ENCODE measurements around the gene RTN4IP1.

The RTN4IP1 gene

DNA sequence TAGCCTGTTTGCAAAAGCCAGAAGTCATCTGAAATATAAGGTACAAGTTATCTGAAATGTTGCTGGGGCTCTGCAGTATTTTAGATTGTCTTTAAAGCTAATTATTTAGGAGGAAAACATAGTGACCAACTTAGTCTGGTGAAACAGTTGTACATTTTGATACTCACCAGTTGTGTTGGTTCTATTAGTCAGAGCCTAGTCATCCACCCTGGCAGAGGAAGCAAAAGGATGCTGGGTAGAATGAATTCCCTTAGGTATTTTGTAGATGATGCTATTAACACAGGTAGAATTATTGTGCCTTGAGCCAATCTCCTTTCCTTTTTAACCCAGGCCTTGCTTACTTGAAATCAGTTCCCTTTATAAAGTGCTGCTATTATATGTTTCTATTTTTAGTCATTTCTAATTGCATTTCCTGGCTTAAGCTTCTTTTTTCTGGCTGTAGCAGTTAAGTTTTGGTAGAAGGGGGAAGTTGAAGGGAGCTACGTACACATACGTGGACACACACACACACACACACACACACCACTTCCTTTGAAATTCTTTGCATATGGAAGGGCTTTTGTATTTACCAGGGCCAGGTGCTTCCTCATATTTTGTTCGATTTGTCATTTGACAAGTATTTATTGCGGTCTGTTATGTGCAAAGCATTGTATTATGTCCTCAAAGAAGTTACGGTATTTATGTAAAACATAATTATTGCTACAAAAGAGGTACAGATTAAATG lies 82.4 kb downstream of the RTN4IP1 start:
- DNase-seq (ENCODE audit: low read depth), result peak; percentile 86

DNA sequence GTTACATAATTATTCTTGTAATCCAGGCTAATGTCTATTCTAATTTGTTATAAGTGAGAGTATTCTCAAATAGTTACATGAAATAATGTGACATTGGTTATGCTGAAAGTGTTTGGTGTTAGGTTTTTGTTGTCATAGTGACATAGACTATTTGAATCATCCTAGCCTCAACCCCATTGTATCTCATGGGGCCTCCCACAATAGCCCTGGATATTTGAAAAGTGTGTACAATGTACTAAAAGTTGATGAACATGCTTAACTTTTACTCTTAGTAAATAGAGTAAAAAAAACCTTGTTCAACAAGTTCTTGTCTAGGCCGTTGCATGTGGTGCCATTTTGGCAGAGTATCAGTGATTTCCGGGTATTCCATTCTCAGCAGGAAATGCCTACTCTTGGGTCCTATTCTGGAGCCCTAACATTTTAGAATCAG lies 83.0 kb downstream of the RTN4IP1 start:
- DNase-seq (ENCODE audit: low read depth), result peak; percentile 36

DNA sequence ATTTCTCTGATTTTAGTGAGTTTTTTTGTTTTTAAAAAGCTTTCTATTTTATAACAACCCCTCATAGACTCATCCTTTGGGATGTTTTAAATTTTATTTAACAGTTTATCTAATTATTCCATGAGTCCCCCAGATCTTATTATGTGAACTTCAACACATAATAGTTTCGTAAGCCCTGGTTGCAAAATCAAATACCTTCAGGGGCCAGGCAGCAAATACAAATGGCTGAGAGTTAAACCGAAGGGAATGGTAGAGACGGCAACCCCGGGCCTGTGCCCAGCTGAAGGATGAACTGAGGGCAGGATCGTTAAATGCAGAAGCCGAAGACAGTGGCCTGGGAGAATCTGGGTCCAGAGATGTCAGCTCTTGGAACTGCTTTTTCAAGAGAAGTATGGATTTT lies 88.4 kb downstream of the RTN4IP1 start:
- no peak for DNase-seq (ENCODE audit: low read depth)

DNA sequence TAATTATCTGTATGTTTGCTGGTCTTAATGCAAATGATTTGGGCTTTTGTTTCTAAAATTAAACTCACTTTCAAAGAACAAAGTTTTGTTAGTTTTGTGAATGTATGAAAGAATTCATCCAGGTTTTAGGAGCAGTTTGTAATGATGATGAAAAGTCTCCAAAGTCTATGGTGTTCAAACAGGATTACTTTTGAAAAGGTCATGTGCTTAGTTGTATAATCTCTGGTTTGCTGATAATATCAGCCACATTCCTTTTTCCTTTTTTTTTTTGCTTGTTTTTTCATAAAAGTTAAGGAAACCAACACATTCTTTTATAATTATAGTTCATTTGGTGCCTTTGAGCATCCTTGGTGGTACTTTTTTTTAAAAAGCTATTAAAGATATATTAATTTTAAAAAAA lies 88.9 kb downstream of the RTN4IP1 start:
- DNase-seq (ENCODE audit: low read depth), result no peak

DNA sequence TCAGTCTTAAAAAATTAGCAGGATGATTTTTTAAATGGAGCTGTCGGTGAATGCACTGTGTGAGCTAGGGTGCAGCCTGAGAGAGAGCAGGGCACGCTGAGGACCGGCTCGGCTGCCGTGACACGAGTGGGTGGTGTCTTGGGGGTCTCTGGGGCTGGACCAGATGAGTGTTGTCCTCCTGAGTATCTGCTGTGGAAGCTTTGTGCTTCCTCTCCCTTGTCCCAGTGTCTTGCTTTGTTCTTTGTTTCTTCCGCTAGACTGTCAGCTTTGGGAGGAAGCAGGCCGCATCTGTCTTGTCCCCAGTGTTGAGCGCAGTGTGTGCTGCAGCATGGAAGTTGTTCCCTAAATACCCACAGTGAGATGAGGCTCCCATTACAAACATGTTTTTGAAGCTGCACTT lies 89.4 kb downstream of the RTN4IP1 start:
- no peak for DNase-seq (ENCODE audit: low read depth)

DNA sequence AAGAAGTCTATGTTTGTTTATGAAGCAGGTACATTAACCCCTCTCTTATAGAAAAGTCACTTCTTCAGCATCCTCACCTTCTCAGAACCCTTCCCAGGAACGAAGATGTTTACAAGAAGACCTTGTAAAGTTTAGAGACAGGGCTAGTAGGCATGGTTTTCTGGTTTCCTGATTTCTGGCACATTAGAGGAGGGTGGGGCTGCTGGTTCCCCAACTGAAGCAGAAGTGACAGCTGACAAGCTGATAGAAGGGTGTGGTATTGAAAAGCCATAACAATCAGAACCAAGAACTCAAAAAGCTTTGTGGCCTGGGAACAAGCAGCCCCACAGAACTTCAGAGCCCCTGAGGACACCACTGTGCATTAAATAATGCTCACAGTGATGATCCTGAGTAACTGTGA lies 91.2 kb downstream of the RTN4IP1 start:
- DNase-seq (ENCODE audit: low read depth), result no peak

DNA sequence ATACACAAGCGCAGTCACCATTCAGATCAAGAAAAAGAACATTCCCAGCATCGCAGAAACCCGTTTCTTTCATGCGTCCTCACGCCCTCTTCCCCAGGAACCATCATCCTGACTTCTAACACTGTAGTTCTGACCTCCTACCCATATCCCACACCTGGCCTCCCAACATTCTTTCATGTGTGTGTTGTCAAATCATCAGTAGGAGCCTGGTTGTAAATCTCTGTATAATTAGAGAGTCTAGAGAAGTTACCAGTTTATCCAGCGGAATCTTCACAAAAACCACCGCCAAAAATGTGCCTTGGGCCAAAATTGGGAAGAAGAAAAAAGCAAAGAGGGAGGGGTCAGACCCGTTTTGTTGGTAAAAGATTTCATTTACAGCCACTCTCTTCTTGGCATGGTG lies 91.6 kb downstream of the RTN4IP1 start:
- DNase-seq (ENCODE audit: low read depth), result no peak

DNA sequence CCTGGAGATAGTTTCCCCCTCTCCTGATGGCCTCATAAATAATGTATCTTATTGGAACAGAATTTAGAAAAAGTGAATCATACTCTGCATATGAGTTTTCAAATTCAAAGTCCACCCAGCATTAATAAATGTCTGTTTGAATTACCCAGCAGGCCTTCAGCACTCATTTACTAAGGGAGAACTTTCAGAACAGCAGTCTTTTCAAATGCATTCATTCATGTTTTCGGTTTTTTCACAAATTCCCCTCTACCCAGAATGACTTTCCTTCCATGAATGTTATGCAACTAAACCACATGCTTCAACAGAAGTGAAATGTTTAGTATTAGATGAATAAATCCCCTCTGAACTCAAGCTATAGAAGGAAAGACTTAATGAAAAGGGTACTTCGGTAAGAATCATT lies 92.4 kb downstream of the RTN4IP1 start:
- DNase-seq (ENCODE audit: low read depth), result no peak

DNA sequence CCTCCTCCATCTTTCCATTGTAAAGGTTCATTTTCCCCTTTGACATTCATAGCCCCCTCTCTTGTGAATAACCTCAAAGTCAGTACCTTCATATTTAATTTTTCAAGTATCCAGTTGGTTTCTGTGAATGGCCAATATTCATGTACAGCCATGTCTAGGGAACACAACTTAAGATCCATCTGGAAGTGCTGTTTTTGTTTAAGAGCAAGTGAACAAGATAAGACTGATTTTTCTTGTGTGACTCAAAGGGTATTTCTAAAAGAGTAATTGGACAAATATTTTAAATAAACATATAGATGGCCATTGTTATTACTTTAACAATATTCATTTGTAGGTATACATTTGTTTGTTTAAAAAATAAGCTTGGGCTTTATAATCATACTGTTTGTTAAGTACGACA lies 92.9 kb downstream of the RTN4IP1 start:
- no peak for DNase-seq (ENCODE audit: low read depth)

DNA sequence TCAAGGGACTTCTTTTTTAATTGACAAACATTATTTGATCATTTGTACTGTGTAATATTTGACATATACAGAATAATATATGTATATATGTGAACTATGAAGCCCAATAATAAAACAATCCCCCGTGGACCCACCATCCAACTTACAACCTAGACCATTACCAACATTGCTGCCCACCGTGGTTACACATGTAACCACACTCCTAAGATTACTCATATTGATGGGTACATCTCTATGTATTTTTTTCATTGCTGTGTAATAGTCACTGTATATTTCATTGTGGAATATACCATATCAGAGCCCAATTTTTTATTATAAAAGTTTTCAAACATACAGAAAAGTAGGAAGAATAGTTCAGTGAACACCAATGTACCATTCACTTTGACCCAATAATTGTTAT lies 94.3 kb downstream of the RTN4IP1 start:
- DNase-seq (ENCODE audit: low read depth), result no peak

DNA sequence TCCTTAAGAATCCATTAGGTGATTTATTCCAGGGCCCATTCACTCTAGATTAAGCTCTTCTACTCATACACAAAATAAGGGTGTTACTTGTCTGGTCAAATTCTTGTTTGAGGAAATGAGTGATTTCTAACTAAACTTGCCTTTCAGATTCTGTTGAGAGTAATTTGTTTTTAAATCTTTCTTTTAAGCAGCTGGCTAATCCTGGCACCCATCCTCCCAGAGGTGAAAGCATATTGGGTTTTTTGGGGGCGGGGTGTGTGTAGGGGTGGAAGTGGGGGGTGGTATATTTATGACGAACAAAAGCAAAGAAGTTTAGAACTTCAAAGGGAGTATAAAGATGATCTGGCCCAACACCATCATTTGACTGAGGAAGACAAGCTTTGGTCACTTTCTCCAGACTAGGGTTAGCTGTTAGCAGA lies 94.7 kb downstream of the RTN4IP1 start:
- DNase-seq (ENCODE audit: low read depth), result no peak

DNA sequence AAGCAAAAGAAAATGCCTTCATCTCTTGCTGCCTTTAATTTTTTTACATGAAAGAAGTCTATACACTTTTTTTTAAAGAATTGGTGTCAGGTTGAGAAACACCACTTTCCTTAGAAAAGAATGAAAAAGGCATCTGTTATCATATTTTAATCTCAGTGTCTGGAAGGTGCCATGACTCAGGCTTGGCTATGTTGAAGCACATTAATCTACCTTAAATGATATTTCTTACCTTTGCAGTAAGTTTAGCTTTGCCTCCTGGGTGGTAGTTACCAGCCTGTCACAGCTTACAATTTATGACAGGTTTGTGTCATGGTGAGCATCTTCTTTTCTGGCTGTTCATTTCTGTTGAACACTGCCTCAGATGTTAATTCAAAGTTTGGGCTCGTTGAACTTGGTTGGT lies 95.3 kb downstream of the RTN4IP1 start:
- no peak for DNase-seq (ENCODE audit: low read depth)

DNA sequence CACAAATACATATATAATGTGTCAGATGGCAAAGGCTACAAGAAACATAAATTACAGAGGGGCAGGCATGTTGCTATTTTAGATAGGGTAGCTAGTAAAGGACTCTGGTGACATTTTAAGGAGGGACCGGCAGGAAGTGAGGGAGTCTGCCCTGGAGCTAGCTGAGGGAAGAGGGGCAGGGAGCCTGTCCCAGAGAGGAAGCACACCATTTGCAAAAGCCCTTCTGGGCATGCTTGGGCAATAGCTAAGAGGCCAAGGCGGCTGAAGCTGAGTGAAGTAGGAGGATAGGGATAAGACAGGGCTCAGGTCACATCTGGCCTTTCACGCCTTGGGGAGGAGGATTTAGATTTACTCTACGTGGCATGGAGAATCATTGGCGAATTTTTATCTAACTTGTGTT lies 96.2 kb downstream of the RTN4IP1 start:
- no peak for DNase-seq (ENCODE audit: low read depth)

DNA sequence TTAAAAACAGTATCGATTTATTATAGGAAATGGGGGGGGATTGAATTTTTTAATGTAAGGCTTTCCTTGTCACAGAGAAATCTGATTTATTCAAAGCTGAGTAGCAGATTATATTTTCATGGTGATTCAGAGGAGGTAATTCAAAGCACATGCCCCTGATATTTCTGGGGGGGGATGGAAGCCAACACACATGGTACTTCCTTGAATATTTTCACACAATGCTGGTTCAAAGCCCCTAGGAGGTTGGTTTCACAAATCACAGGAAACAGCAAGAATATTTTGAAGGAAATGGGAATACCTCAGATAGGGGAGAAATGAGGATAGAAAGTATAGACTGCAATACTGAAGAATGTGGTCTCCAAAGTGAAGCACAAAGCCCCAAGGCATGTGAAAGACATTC lies 98.8 kb downstream of the RTN4IP1 start:
- peak; percentile 36 for DNase-seq (ENCODE audit: low read depth)

DNA sequence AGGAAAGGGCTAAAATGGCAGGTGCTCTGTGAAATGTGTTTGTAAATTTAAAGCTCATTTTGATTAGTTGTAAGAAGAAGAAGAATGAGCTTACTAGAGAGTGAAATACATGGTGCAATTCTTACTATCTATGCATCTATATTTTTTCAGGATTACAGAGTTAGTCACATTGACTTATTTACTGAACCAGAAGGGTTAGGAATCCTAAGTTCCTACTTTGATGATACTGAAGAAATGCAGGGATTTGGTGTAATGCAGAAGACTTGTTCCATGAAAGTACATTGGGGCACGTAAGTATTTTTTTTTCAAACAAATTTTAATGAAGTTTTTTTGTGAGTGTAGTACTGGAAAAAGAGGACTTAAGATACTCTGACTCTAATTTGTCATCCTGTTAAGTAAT lies 99.3 kb downstream of the RTN4IP1 start:
- peak; percentile 12 for DNase-seq (ENCODE audit: low read depth)

DNA sequence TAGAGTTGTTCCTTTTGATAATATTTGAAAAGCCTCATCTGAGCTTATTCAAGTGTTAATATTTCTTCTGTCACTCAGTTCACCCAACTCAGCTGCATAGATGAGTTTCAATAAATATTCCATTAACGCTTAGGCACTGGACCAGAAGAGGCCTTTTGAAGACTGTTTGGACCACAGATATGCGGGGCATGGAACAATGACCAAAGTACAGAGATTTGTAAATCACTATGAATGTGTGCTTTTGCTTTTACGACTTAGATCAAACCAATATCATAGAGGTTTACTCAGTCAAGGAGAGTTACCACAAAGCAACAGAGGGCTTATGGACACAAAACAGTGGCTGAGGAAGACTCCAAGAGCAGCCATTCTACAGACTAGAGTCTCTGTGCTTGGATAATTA lies 99.9 kb downstream of the RTN4IP1 start:
- no peak for DNase-seq (ENCODE audit: low read depth)

DNA sequence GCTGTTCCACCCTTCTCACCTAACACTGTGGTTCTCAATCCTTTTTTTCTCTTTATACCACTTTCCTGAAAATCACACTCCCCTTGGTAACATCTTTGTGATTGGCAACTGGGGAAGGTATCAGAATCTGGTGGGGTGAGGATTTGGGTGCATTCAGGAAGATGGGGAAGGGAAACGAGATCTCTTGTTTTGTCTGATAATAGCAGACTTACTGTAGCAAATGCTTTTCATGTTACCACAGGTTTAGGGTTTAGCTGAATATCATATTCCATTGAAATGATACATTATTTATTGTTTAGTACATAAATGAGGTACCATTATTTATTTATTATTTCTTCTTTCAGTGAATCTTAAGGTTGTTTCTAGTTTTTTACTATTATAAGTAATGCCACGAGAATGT lies 100.8 kb downstream of the RTN4IP1 start:
- DNase-seq (ENCODE audit: low read depth), result peak; percentile 14

DNA sequence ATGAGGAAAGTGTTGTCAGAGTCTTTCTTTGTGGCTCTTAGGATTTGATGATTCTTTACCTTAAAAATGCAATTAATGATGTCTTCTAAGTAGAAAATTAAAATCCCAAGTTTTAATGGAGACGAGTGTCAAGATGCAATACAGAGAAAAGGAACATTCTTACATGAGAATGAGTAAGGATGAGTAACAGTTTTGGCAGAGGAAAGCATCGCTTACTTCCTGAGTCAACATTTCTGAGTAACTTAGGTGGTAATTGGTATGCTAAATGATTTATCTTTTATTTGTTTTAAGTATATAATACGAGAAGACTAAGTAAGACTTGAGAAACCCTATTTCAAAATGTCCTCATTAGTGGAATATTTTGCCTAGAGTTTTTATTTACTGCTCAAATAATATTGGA lies 101.3 kb downstream of the RTN4IP1 start:
- peak; percentile 97 for DNase-seq (ENCODE audit: low read depth)

DNA sequence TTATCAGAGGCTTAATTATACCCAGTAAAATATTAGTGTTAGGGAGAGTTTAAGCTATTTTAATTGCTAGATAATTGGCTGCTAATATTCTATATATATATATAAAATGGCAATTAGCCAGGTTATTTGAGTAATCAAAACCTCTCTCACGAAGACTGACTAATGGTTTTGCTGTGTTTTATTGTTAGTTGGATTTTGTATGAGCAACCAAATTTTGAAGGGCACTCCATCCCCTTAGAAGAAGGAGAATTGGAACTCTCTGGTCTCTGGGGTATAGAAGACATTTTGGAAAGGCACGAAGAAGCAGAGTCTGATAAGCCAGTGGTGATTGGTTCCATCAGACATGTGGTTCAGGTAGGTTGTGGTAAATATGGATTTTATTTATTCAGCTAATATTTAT lies 102.2 kb downstream of the RTN4IP1 start:
- peak; percentile 52 for DNase-seq (ENCODE audit: low read depth)

DNA sequence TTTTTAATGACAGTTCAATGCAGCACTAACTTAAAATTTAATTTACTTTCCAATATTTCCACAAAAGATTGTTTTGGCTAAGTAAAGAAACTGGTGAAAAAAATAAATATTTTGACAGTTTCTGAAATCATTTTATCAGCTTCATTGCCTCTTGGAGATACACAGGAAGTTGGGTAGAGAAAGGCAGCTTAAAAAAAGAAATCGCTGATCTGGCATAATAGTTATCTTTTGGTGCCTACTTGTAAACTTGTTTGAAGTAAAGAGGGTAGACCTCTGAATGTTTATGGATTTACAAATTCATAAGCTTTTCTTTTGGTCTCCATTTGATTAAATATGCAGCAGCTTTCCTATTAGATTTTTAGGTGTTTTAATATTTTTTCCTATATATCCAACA lies 103.4 kb downstream of the RTN4IP1 start:
- peak; percentile 15 for DNase-seq (ENCODE audit: low read depth)

DNA sequence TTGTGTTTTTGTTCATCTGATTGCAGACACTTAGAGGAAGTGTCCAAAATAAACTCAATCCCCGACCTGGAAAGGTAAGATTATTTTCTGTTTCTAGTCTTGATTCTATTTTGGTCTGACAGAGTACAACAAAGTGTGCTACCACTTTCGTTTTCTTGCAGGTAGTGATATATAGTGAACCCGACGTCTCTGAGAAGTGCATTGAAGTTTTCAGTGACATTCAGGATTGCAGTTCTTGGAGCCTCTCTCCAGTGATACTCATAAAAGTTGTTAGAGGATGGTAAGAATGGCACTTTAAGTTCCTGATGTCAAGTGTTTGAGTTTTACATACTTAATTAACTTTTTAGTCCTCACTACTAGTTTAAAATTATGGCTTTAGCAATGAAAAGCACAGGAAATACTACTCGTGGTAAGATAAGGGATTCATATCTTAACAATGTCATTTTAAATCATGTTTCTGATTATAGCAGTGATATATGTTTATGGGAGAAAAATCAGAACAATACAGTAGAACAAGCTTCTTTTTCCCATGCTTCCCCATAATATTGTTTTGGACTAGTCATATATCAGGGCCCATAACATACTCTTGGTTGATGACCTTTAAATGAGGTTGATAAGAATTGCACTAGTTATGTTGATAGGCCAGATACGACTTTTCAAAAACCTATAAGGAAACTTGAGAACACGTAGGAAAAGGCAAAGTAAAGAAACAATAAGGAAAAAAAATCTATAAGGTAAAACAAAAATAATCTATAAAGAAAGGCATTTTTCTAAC lies 104.0 kb downstream of the RTN4IP1 start:
- DNase-seq (ENCODE audit: low read depth), result no peak

DNA sequence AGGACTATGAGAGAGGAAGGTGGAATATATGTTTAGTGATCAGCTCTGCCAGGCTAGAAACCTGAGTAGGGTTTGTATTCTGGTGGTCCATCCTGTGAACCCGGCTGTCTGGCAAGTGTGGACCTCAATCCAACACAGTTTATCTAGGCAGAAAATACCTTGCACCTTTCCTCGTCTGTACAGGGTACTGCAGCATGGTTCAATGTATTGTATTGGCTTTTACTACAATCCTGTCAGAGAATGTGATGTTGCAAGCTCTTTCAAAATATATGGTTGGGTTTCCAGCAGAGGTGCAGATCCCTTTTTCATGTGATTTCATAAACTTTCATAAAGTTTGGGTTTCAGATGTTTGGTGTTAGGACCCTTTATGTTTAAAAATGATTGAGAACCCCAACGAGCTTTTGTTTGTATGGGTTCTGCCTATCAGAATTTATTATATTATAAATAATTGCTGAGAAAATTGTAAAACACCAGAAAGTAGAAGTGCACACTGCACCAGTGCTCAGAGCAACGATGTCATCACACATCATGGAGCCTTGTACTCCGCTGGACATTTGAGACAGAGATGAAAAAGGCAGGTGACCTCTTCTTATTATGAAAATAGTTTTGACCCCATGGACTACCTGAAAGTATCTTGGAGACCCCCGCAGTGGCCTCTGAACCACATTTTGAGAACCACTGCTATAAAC lies 106.6 kb downstream of the RTN4IP1 start:
- DNase-seq (ENCODE audit: low read depth), result no peak
